Motor neuron (in vitro differentiated cells): ENCODE results near the gene PHLPP1. TPM values are rescaled to one million over a fixed set of nuclear protein-coding genes. Genes with fewer than 3 reads are reported as not detected.
A peak's percentile ranks its signal among the peaks of the same experiment; 100 is the strongest.

Source experiments
- ATAC-seq, 8 experiments: fragments of 200-7000 bp; cut with Tn5 transposase; replicated peaks in 6 of 8; 2 replicates each; pipeline ENCODE4 v1.8.0; 2021; ENCODE audit warnings: mild to moderate bottlenecking in 8 of 8, moderate library complexity in 8 of 8
- H3K27ac ChIP-seq, 2 donors: fragments of 250-450 bp; sonication (Bioruptor Pico); 2 replicates each; pipeline ENCODE4 v1.9.0; 2021; ENCODE audit warnings: antibody characterized with exemption in 2 of 2, mild to moderate bottlenecking in 2 of 2, moderate library complexity in 1 of 2
- H3K4me1 ChIP-seq, 2 donors: fragments of 250-450 bp; sonication (Bioruptor Pico); replicated peaks in 1 of 2; 2 replicates each; pipeline ENCODE4 v1.6.1; 2021; ENCODE audit warnings: antibody characterized with exemption in 2 of 2, mild to moderate bottlenecking in 2 of 2, moderate library complexity in 1 of 2
- H3K4me3 ChIP-seq, 5 donors: fragments of 250-450 bp; sonication (Bioruptor Pico); 2 replicates each; pipeline ENCODE4 v1.9.0; 2021; ENCODE audit warnings: antibody characterized with exemption in 5 of 5, mild to moderate bottlenecking in 5 of 5, moderate library complexity in 4 of 5
- WGBS, 10 experiments: fragments of 450-650 bp; shearing (Covaris generic); methylation state at CpG; one replicate each; pipeline ENCODE4 v1.0.0; 2022; 5-methylcytosine and 5-hydroxymethylcytosine counted together
- in situ Hi-C, 9 experiments: fragments of 400-800 bp; cut with MboI; loops; one replicate each; pipeline ENCODE4 v1.15.0; 2021; ENCODE audit warnings: low sequenced_read_pairs in 9 of 9, low pct_unique_long_range_greater_than_20kb in 2 of 9; ENCODE audit not compliant: unreplicated experiment in 9 of 9
- total RNA-seq, 8 experiments: library from RNA; unstranded; fragments of 300-600 nt; gene quantifications; 2 replicates each; pipeline versions ENCODE4 v1.2.3 to v1.2.4, GENCODE V29; 2022

Gene PHLPP1
- total RNA-seq, 8 experiments from 2014 or later: 3.3 to 14.4 (median 12.1) TPM

GRCh38 chr18:62987055-62987830 lies 271.9 kb downstream of the PHLPP1 start:
- Histone ChIP-seq H3K4me1 (no peaks in the 10 kb centered on the region), H3K4me3 (no peak overlapping the region), H3K27ac (no peak overlapping the region)
- WGBS, 10 experiments: 20 to 100% (median 88%) methylated on average over 1 to 10 of the region's 19 CpGs; no CpG with 5 or more reads in 3 of the 10 experiments
- in situ Hi-C loops: loop anchor here in 8 of 9 experiments (25.0 kb wide), 3 partner anchors 275 to 550 kb away; partner anchors contain the start of gene PHLPP1 (in 4 of the 8)
- peak in 2 of 8 experiments; percentile 43 to 66 for ATAC-seq

- no peak for ATAC-seq
- Histone ChIP-seq H3K27ac (no peak overlapping the region), H3K4me3 (no peak overlapping the region), H3K4me1 (no peaks in the 10 kb centered on the region)
- WGBS, 10 experiments: 60 to 91% (median 83%) methylated on average over 1 to 8 of the region's 11 CpGs; no CpG with 5 or more reads in 6 of the 10 experiments
- in situ Hi-C loops: loop anchor here in 8 of 9 experiments (25.0 kb wide), 3 partner anchors 276 to 551 kb away; partner anchors contain the start of gene PHLPP1 (in 4 of the 8)
Measured at GRCh38 chr18:62987859-62988258, 272.5 kb downstream of the PHLPP1 start.

- in situ Hi-C loops: loop anchor here in 8 of 9 experiments (25.0 kb wide), 3 partner anchors 276 to 551 kb away; partner anchors contain the start of gene PHLPP1 (in 4 of the 8)
- no peak overlapping the region for H3K4me3 ChIP-seq
- no peak overlapping the region for H3K27ac ChIP-seq
- H3K4me1 ChIP-seq: no peaks in the 10 kb centered on the region
- 0 to 86% (median 67%) methylated on average over 1 to 4 of the region's 5 CpGs; no CpG with 5 or more reads in 3 of the 10 experiments for WGBS, 10 experiments
- ATAC-seq: no peak
Measured at GRCh38 chr18:62988471-62988870, 273.1 kb downstream of the PHLPP1 start.

- ATAC-seq: no peak
- no peak overlapping the region for H3K4me3 ChIP-seq
- WGBS, 10 experiments: 54 to 95% (median 67%) methylated on average over 2 to 6 of the region's 7 CpGs; no CpG with 5 or more reads in 3 of the 10 experiments
- no peaks in the 10 kb centered on the region for H3K4me1 ChIP-seq
- in situ Hi-C loops: loop anchor here in 8 of 9 experiments (25.0 kb wide), 3 partner anchors 277 to 552 kb away; partner anchors contain the start of gene PHLPP1 (in 4 of the 8)
- H3K27ac ChIP-seq: no peak overlapping the region
Measured at GRCh38 chr18:62989195-62989594, 273.9 kb downstream of the PHLPP1 start.

GRCh38 chr18:62990653-62991052 lies 275.3 kb downstream of the PHLPP1 start:
- in situ Hi-C loops: loop anchor here in 8 of 9 experiments (25.0 kb wide), 3 partner anchors 278 to 553 kb away; partner anchors contain the start of gene PHLPP1 (in 4 of the 8)
- Histone ChIP-seq H3K4me3 (no peak overlapping the region), H3K27ac (no peak overlapping the region), H3K4me1 (no peaks in the 10 kb centered on the region)
- no peak for ATAC-seq
- WGBS, 10 experiments: 0 to 100% (median 80%) methylated on average over 1 of the region's 1 CpG; no CpG with 5 or more reads in 1 of the 10 experiments

GRCh38 chr18:62991389-62991788 lies 276.0 kb downstream of the PHLPP1 start:
- 55 to 100% (median 97%) methylated on average over 1 to 7 of the region's 8 CpGs; no CpG with 5 or more reads in 1 of the 10 experiments for WGBS, 10 experiments
- no peak overlapping the region for H3K4me3 ChIP-seq
- no peak for ATAC-seq
- in situ Hi-C loops: loop anchor here in 8 of 9 experiments (25.0 kb wide), 3 partner anchors 279 to 554 kb away; partner anchors contain the start of gene PHLPP1 (in 4 of the 8)
- no peak overlapping the region for H3K27ac ChIP-seq
- H3K4me1 ChIP-seq: no peaks in the 10 kb centered on the region

- Histone ChIP-seq H3K27ac (no peak overlapping the region), H3K4me1 (no peaks in the 10 kb centered on the region), H3K4me3 (no peak overlapping the region)
- WGBS, 10 experiments: 83 to 100% (median 97%) methylated on average over 1 to 5 of the region's 18 CpGs; no CpG with 5 or more reads in 4 of the 10 experiments
- in situ Hi-C loops: loop anchor here in 8 of 9 experiments (25.0 kb wide), 3 partner anchors 280 to 555 kb away; partner anchors contain the start of gene PHLPP1 (in 4 of the 8)
- no peak for ATAC-seq
Measured at GRCh38 chr18:62991959-62992358, 276.6 kb downstream of the PHLPP1 start.

GRCh38 chr18:62992877-62993365 lies 277.6 kb downstream of the PHLPP1 start:
- in situ Hi-C loops: loop anchor here in 8 of 9 experiments (25.0 kb wide), 3 partner anchors 281 to 556 kb away; partner anchors contain the start of gene PHLPP1 (in 4 of the 8)
- Histone ChIP-seq H3K4me3 (no peak overlapping the region), H3K4me1 (no peaks in the 10 kb centered on the region), H3K27ac (no peak overlapping the region)
- ATAC-seq: no peak
- 41 to 100% (median 83%) methylated on average over 1 to 3 of the region's 6 CpGs; no CpG with 5 or more reads in 5 of the 10 experiments for WGBS, 10 experiments

- ATAC-seq: peak in 3 of 8 experiments; percentile 34 to 79 (median 64)
- 48 to 94% (median 74%) methylated on average over 3 to 6 of the region's 9 CpGs; no CpG with 5 or more reads in 3 of the 10 experiments for WGBS, 10 experiments
- Histone ChIP-seq H3K27ac (no peak overlapping the region), H3K4me1 (no peaks in the 10 kb centered on the region), H3K4me3 (no peak overlapping the region)
- in situ Hi-C loops: loop anchor here in 8 of 9 experiments (25.0 kb wide), 3 partner anchors 284 to 559 kb away; partner anchors contain the start of gene PHLPP1 (in 4 of the 8)
Measured at GRCh38 chr18:62996566-62996965, 281.2 kb downstream of the PHLPP1 start.

GRCh38 chr18:62997076-62997475 lies 281.7 kb downstream of the PHLPP1 start:
- no peak for ATAC-seq
- no peaks in the 10 kb centered on the region for H3K4me1 ChIP-seq
- WGBS, 10 experiments: 20 to 100% (median 80%) methylated on average over 2 to 4 of the region's 4 CpGs
- no peak overlapping the region for H3K27ac ChIP-seq
- in situ Hi-C loops: loop anchor here in 8 of 9 experiments (25.0 kb wide), 3 partner anchors 285 to 560 kb away; partner anchors contain the start of gene PHLPP1 (in 4 of the 8)
- H3K4me3 ChIP-seq: no peak overlapping the region

- no peak overlapping the region for H3K4me3 ChIP-seq
- ATAC-seq: no peak
- H3K27ac ChIP-seq: no peak overlapping the region
- in situ Hi-C loops: loop anchor here in 8 of 9 experiments (25.0 kb wide), 3 partner anchors 286 to 561 kb away; partner anchors contain the start of gene PHLPP1 (in 4 of the 8)
- no peaks in the 10 kb centered on the region for H3K4me1 ChIP-seq
- 67 to 100% (median 92%) methylated on average over 2 to 6 of the region's 7 CpGs; no CpG with 5 or more reads in 5 of the 10 experiments for WGBS, 10 experiments
Measured at GRCh38 chr18:62998443-62998842, 283.1 kb downstream of the PHLPP1 start.

GRCh38 chr18:62999392-62999791 lies 284.1 kb downstream of the PHLPP1 start:
- WGBS, 10 experiments: 5 to 100% (median 81%) methylated on average over 1 to 6 of the region's 7 CpGs; no CpG with 5 or more reads in 2 of the 10 experiments
- H3K27ac ChIP-seq: no peak overlapping the region
- in situ Hi-C loops: loop anchor here in 8 of 9 experiments (25.0 kb wide), 3 partner anchors 287 to 562 kb away; partner anchors contain the start of gene PHLPP1 (in 4 of the 8)
- H3K4me3 ChIP-seq: no peak overlapping the region
- no peaks in the 10 kb centered on the region for H3K4me1 ChIP-seq
- peak in 1 of 8 experiments; percentile 73 for ATAC-seq
